Neural progenitor cell (in vitro differentiated cells): Measurements from ENCODE around the gene C20orf204. TPM values are rescaled to one million over a fixed set of nuclear protein-coding genes. Genes with fewer than 3 reads are reported as not detected.

ENCODE experiments used
- DNase-seq: peaks from one replicate; pipeline ENCODE4 v3.0.0-alpha.2; 2016; ENCODE audit warnings: low spot score
- H2AFZ ChIP-seq: fragments of 200-600 bp; sonication (generic); replicated peaks from 2 replicates; pipeline ENCODE4 v1.6.1; 2016; ENCODE audit warnings: antibody characterized with exemption
- H3F3A ChIP-seq: fragments of 200-600 bp; sonication (generic); 2 replicates; pipeline ENCODE4 v1.6.1; 2016; ENCODE audit warnings: antibody characterized with exemption, low read depth
- H3K27ac ChIP-seq: fragments of 200-600 bp; sonication (generic); 2 replicates; pipeline ENCODE4 v1.5.1; 2016; ENCODE audit warnings: mild to moderate bottlenecking
- H3K27me3 ChIP-seq: fragments of 200-600 bp; sonication (generic); 2 replicates; pipeline ENCODE4 v1.6.1; 2016; ENCODE audit warnings: mild to moderate bottlenecking, moderate library complexity
- H3K36me3 ChIP-seq: fragments of 200-600 bp; sonication (generic); 2 replicates; pipeline ENCODE4 v1.5.1; 2016
- H3K4me1 ChIP-seq: fragments of 200-600 bp; sonication (generic); 2 replicates; pipeline ENCODE4 v1.6.1; 2016; ENCODE audit warnings: mixed run types
- H3K4me2 ChIP-seq: fragments of 200-600 bp; sonication (generic); 2 replicates; pipeline ENCODE4 v1.6.1; 2016
- H3K4me3 ChIP-seq: fragments of 200-600 bp; sonication (generic); 2 replicates; pipeline ENCODE4 v1.5.1; 2016
- H3K79me2 ChIP-seq: fragments of 200-600 bp; sonication (generic); 2 replicates; pipeline ENCODE4 v1.6.1; 2016; ENCODE audit warnings: low read depth
- H3K9ac ChIP-seq: fragments of 200-600 bp; sonication (generic); 2 replicates; pipeline ENCODE4 v1.6.1; 2016
- H3K9me3 ChIP-seq: fragments of 200-600 bp; sonication (generic); 2 replicates; pipeline ENCODE4 v1.5.1; 2016; ENCODE audit warnings: low read depth
- H4K20me1 ChIP-seq: fragments of 200-600 bp; sonication (generic); 2 replicates; pipeline ENCODE4 v1.6.1; 2016; ENCODE audit warnings: low read depth
- H3K27ac Mint-ChIP-seq: 3 replicates; pipeline ENCODE4 v1.8.0; 2021; ENCODE audit warnings: mixed read lengths
- H3K27me3 Mint-ChIP-seq: 2 replicates; pipeline ENCODE4 v1.8.0; 2022; ENCODE audit warnings: low read depth, mild to moderate bottlenecking, inconsistent platforms, moderate library complexity, mixed read lengths; ENCODE audit not compliant: insufficient read depth
- H3K36me3 Mint-ChIP-seq: 3 replicates; pipeline ENCODE4 v1.8.0; 2021; ENCODE audit warnings: mixed read lengths
- H3K4me1 Mint-ChIP-seq: 3 replicates; pipeline ENCODE4 v1.8.0; 2021; ENCODE audit warnings: mixed read lengths
- H3K4me3 Mint-ChIP-seq: 3 replicates; pipeline ENCODE4 v1.8.0; 2021; ENCODE audit warnings: mild to moderate bottlenecking, moderate library complexity, mixed read lengths
- H3K9me3 Mint-ChIP-seq: 3 replicates; pipeline ENCODE4 v1.8.0; 2020; ENCODE audit warnings: mixed read lengths
- CTCF ChIP-seq: fragments of 200-600 bp; sonication (generic); IDR thresholded peaks from 2 replicates; pipeline ENCODE4 v1.5.1; 2017; ENCODE audit warnings: antibody characterized with exemption, mild to moderate bottlenecking
- EZH2 ChIP-seq: fragments of 200-600 bp; sonication (generic); IDR thresholded peaks from 2 replicates; pipeline ENCODE4 v1.6.1; 2017; ENCODE audit warnings: antibody characterized with exemption, mild to moderate bottlenecking, moderate library complexity
- EZH2phosphoT487 ChIP-seq: fragments of 200-600 bp; sonication (generic); IDR thresholded peaks from 2 replicates; pipeline ENCODE4 v1.6.1; 2017; ENCODE audit warnings: antibody characterized with exemption
- total RNA-seq: library from RNA; depleted of rRNA; stranded (reverse); fragments of >200 nt; gene quantifications from 2 replicates; pipeline ENCODE4 v1.2.3, GENCODE V29; 2015; ENCODE audit warnings: low replicate concordance

Gene C20orf204
- total RNA-seq, 1 donor from 2014 or later = 0.04 TPM

GRCh38 chr20:64074184-64074789, 38.3 kb downstream of the C20orf204 start:
- peaks cover 10% of the 10 kb centered on the region for H3F3A ChIP-seq
- H4K20me1 ChIP-seq = peaks cover 12% of the 10 kb centered on the region
- H3K27me3 ChIP-seq = peaks cover 4% of the 10 kb centered on the region
- H3K36me3 ChIP-seq = no peaks in the 10 kb centered on the region
- no peak overlapping the region for H3K4me2 ChIP-seq
- H3K27me3 Mint-ChIP-seq = no peaks in the 10 kb centered on the region
- H2AFZ ChIP-seq = no peak overlapping the region
- H3K4me3 Mint-ChIP-seq = no peak overlapping the region
- no peak overlapping the region for H3K4me3 ChIP-seq
- H3K4me1 ChIP-seq = peaks cover 7% of the 10 kb centered on the region
- no peaks in the 10 kb centered on the region for H3K9me3 Mint-ChIP-seq
- H3K36me3 Mint-ChIP-seq = no peaks in the 10 kb centered on the region
- no peak for DNase-seq
- H3K9me3 ChIP-seq = no peaks in the 10 kb centered on the region
- peaks cover 5% of the 10 kb centered on the region for H3K4me1 Mint-ChIP-seq
- no peak overlapping the region for H3K27ac ChIP-seq
- TF ChIP-seq CTCF (no peak), EZH2 (no peak), EZH2phosphoT487 (no peak)
- no peaks in the 10 kb centered on the region for H3K79me2 ChIP-seq
- H3K9ac ChIP-seq = no peak overlapping the region
- H3K27ac Mint-ChIP-seq = no peak overlapping the region

- TF ChIP-seq EZH2 = no peak
- no peak for TF ChIP-seq CTCF
- no peak for TF ChIP-seq EZH2phosphoT487
- DNase-seq = no peak
- H3K36me3 Mint-ChIP-seq = no peaks in the 10 kb centered on the region
- Histone ChIP-seq H3K9me3 (no peaks in the 10 kb centered on the region), H3K4me3 (no peak overlapping the region), H3K27ac (no peak overlapping the region), H3K4me1 (peaks cover 7% of the 10 kb centered on the region), H4K20me1 (peaks cover 6% of the 10 kb centered on the region), H3K79me2 (no peaks in the 10 kb centered on the region), H2AFZ (no peak overlapping the region), H3K36me3 (no peaks in the 10 kb centered on the region), H3K27me3 (peaks cover 8% of the 10 kb centered on the region), H3K4me2 (no peak overlapping the region), H3F3A (peaks cover 13% of the 10 kb centered on the region), H3K9ac (no peak overlapping the region)
- no peak overlapping the region for H3K4me3 Mint-ChIP-seq
- no peak overlapping the region for H3K27ac Mint-ChIP-seq
- no peaks in the 10 kb centered on the region for H3K27me3 Mint-ChIP-seq
- H3K9me3 Mint-ChIP-seq = no peaks in the 10 kb centered on the region
- H3K4me1 Mint-ChIP-seq = peaks cover 5% of the 10 kb centered on the region
Measured at GRCh38 chr20:64074963-64075362, 39.0 kb downstream of the C20orf204 start.

GRCh38 chr20:64075556-64075955, 39.6 kb downstream of the C20orf204 start:
- no peaks in the 10 kb centered on the region for H3K36me3 ChIP-seq
- H3K4me2 ChIP-seq = no peak overlapping the region
- H3K9me3 ChIP-seq = no peaks in the 10 kb centered on the region
- Mint-ChIP-seq H3K4me1 (peaks cover 10% of the 10 kb centered on the region), H3K27me3 (no peaks in the 10 kb centered on the region), H3K4me3 (no peak overlapping the region), H3K36me3 (no peaks in the 10 kb centered on the region), H3K27ac (no peak overlapping the region), H3K9me3 (no peaks in the 10 kb centered on the region)
- peaks cover 14% of the 10 kb centered on the region for H3K27me3 ChIP-seq
- no peak overlapping the region for H3K4me3 ChIP-seq
- no peak overlapping the region for H2AFZ ChIP-seq
- no peak overlapping the region for H3K27ac ChIP-seq
- peaks cover 10% of the 10 kb centered on the region for H3K4me1 ChIP-seq
- no peak for DNase-seq
- no peak for TF ChIP-seq EZH2phosphoT487
- TF ChIP-seq CTCF = no peak
- no peak for TF ChIP-seq EZH2
- H3F3A ChIP-seq = peaks cover 19% of the 10 kb centered on the region
- no peaks in the 10 kb centered on the region for H3K79me2 ChIP-seq
- peaks cover under 1% of the 10 kb centered on the region for H4K20me1 ChIP-seq
- H3K9ac ChIP-seq = no peak overlapping the region
